Measurements from ENCODE around the gene SPATA2.
"Not testable (repeated sequence)": the region's sequence is repeated elsewhere in the genome, so short reads cannot be mapped to it uniquely, and the experiment has no call there.

Gene SPATA2, protein sequence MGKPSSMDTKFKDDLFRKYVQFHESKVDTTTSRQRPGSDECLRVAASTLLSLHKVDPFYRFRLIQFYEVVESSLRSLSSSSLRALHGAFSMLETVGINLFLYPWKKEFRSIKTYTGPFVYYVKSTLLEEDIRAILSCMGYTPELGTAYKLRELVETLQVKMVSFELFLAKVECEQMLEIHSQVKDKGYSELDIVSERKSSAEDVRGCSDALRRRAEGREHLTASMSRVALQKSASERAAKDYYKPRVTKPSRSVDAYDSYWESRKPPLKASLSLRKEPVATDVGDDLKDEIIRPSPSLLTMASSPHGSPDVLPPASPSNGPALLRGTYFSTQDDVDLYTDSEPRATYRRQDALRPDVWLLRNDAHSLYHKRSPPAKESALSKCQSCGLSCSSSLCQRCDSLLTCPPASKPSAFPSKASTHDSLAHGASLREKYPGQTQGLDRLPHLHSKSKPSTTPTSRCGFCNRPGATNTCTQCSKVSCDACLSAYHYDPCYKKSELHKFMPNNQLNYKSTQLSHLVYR

GRCh38 chr20:49915380-49916145, at the start of gene SPATA2:
Gene SPATA2 (minus strand): TSS chr20:49915529. CDS start chr20:49908490, 7,039 bp downstream.
- peak; percentile 78 to 84 for DNase-seq (ENCODE audit: low read depth in 1 of 2, low spot score in 1 of 2)

DNA sequence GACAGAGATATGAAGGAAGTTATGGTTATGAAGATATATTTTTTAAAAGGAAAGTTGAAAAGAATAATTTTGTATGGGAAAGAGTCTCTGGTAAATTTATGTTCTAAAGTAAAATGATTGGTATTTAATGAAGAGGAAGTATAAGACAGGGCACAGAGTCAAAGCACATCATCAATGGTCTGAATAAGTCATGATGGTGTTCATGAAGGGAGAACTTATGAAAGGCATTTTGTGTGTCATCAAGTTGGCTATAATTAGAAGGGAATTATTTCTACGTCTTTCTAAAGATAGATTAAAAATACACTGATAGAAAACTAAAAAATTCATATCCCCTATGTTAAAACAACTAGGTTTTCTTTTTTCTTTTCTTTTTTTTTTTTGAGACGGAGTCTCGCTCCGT, 46.1 kb upstream of the SPATA2 start:
- no peak for DNase-seq (ENCODE audit: low read depth in 1 of 2, low spot score in 1 of 2)

- not testable (repeated sequence) for DNase-seq (ENCODE audit: low read depth in 1 of 2, low spot score in 1 of 2)
Measured at GRCh38 chr20:49957089-49957938, 42.0 kb upstream of the SPATA2 start.

GRCh38 chr20:49956689-49957088, 41.4 kb upstream of the SPATA2 start:
- DNase-seq (ENCODE audit: low read depth in 1 of 2, low spot score in 1 of 2), result no peak

DNA sequence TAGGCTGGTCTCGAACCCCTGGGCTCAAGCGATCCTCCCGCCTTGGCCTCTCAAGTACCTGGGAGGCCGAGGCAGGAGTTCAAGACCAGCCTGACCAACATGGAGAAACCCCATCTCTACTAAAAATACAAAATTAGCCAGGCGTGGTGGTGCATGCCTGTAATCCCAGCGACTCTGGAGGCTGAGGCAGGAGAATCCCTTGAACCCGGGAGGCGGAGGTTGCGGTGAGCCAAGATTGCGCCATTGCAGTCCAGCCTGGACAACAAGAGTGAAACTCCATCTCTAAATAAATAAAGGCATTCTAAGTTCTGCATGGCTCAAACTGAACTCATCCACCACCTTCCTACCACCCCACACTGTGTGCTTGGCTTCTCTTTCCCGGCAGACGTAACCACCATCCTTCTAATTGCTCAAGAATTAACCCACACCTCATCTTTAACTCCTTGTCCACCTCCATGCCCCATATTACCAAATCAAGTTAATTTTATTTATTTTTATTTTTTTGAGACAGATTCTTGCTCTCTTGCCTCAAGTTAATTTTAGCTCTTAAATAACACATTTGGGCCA, 40.6 kb upstream of the SPATA2 start:
- DNase-seq (ENCODE audit: low read depth in 1 of 2, low spot score in 1 of 2), result not testable (repeated sequence)

GRCh38 chr20:49955167-49955566, 39.8 kb upstream of the SPATA2 start:
- no peak for DNase-seq (ENCODE audit: low read depth in 1 of 2, low spot score in 1 of 2)

DNA sequence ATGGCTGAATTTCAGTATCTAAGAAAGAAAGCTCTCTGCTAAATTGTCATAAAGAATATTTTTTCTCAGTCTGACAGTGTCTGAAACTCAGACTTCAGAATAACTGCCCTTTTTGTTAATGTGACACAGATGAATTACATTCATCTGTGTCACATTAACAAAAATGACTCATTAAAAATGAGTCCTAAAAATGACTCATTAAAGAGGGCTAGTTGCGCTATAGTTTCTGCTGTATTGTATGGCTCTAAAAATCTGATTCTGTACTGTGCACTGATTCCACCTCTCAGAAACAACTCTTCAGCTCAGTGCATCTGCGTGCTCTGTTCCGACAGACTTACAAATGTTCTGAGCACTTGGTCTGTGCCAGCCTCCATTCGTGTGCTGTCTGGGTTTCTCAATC, 35.8 kb upstream of the SPATA2 start:
- DNase-seq (ENCODE audit: low read depth in 1 of 2, low spot score in 1 of 2), result no peak

- DNase-seq (ENCODE audit: low read depth in 1 of 2, low spot score in 1 of 2), result no peak
Measured at GRCh38 chr20:49948809-49949507, 33.6 kb upstream of the SPATA2 start.

DNA sequence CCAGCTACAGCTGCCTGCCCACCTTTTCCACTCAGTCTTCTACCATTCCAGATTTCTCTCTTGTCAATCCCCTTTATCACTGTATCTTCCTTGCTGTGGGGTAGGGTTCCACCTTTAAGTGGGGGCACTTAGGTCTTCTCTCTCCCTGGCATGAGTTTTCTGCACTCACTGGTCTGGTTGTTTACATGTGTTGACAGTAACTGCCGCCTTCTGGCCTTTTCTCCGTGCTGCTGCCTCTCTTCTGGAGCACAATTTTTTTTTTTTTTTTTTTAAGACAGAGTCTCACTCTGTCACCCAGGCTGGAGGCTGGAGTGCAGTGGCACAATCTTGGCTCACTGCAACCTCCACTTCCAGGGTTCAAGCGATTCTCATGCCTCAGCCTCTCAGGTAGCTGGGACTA, 32.8 kb upstream of the SPATA2 start:
- no peak for DNase-seq (ENCODE audit: low read depth in 1 of 2, low spot score in 1 of 2)

DNA sequence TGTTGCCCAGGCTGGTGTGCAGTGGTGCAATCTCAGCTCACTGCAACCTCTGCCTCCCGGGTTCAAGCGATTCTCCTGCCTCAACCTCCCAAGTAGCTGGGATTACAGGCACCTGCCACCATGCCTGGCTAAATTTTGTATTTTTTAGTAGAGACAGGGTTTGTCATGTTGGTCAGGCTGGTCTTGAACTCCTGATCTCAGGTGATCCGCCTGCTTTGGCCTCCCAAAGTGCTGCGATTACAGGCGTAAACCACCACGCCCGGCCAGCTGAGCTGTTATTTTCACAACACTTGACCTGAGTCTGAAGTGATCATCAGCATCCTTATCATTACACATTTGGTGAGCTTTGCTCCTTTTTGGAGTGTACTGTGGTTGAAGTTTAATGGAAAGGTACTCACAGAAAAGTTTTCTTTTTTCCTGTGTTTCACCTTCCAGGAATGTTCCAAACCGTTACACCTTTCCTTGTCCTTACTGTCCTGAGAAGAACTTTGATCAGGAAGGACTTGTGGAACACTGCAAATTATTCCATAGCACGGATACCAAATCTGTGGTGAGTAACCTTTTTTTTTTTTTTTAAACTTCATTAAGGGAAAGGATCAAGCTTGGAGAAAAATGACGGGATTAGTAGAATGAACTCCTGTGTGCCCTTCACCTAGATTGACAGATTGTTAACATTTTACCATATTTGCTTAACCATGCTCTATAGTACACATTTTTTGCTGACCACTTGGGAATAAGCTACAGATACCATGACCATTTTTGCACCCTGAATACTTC, 30.6 kb upstream of the SPATA2 start:
- DNase-seq (ENCODE audit: low read depth in 1 of 2, low spot score in 1 of 2), result no peak

DNA sequence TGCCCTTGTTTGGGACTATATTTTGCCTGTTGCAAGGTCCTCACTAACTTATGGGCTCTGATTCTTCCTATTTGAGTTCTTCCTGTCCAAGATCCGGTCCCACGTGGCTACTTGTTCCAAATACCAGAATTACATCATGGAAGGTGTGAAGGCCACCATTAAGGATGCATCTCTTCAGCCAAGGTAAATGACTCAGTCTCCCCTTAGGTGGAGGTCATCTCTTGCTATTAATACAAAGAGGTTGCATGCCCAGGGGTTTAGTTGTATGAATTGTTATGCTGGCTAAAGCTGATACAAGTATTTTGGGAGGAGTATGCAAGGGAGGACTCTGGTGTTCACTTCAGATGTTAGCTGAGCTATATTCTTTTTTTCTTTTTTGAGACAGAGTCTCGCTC, 30.0 kb upstream of the SPATA2 start:
- no peak for DNase-seq (ENCODE audit: low read depth in 1 of 2, low spot score in 1 of 2)

GRCh38 chr20:49942942-49943341, 27.6 kb upstream of the SPATA2 start:
- no peak for DNase-seq (ENCODE audit: low read depth in 1 of 2, low spot score in 1 of 2)

- DNase-seq (ENCODE audit: low read depth in 1 of 2, low spot score in 1 of 2), result no peak
Measured at GRCh38 chr20:49942303-49942702, 27.0 kb upstream of the SPATA2 start.

DNA sequence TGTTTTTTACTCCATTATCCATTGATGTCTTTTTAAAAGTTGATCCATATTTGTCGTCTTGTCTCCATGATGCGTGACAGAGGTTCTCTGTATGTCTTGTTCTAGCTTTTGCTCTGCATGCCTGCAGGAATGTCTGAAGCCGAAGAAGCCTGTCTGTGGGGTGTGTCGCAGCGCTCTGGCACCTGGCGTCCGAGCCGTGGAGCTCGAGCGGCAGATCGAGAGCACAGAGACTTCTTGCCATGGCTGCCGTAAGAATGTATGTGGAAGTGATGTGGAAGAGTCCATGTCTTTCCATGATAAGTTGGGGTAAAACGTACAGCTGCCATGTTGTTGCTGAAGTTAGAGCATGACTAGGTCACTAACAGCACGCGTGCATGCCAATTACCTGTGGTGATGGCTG, 26.1 kb upstream of the SPATA2 start:
- no peak for DNase-seq (ENCODE audit: low read depth in 1 of 2, low spot score in 1 of 2)

DNA sequence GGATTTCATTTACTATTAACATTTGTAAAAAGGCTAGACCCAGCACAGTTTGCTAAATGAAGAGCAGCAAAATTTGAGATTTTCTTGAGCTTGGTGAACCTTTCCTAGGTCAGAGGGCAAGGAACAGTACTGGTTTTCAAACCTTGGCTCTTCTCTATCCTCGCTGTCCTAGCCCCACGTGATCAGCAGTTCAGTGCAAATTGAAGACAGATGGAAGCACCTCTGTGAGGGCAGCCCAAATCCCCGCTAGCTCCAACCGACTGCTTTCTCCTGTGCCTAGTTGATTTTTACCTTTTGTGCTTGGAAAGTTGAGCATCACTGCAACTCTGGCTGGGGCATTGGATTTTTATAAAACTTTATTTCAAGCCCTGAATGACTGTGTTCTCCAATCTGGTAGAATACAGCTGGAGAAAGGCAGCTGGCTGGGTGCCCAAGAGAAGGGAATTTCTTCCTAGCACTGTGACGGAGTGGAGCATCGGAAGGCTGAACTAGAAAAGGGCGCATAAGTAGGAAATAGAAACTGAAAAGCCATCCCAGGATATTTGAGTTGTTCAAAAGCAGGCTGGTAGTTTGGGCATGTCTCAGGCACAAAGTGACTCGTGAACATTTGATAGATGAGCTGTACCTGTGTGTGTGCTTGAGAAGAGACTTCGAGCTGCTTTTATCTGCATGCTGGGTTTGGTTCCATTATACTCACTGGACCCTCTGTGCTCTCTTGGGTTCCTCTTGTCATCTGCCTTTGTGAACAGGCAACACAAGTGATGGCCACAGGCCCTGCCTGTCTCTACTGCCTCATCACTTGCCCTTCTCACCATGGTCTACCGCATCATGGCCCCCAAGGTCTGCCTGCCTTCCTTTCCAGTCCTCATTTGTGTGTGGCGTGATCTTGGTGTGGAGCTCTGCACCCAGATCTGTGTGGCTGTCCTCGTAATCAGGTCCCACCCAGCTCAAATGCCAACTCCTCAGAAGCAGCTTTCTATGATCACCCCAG, 23.1 kb upstream of the SPATA2 start:
- no peak for DNase-seq (ENCODE audit: low read depth in 1 of 2, low spot score in 1 of 2)

- no peak for DNase-seq (ENCODE audit: low read depth in 1 of 2, low spot score in 1 of 2)
Measured at GRCh38 chr20:49937027-49937929, 21.9 kb upstream of the SPATA2 start.
